Mesendoderm (in vitro differentiated cells): ENCODE data around the gene C1GALT1.
"Not testable (repeated sequence)": the region's sequence is repeated elsewhere in the genome, so short reads cannot be mapped to it uniquely, and the experiment has no call there.

Source experiments
- DNase-seq: peaks from one replicate; pipeline ENCODE4 v3.0.0; 2013
- H2AK5ac ChIP-seq: 2 replicates; pipeline ENCODE4 v1.6.1; 2013; ENCODE audit warnings: low read length, inconsistent platforms
- H2BK120ac ChIP-seq: 2 replicates; pipeline ENCODE4 v1.6.1; 2013; ENCODE audit warnings: low read depth, mild to moderate bottlenecking, low read length, moderate library complexity, mixed read lengths
- H2BK15ac ChIP-seq: replicated peaks from 2 replicates; pipeline ENCODE4 v1.6.1; 2013; ENCODE audit warnings: low read depth, mild to moderate bottlenecking, moderate library complexity
- H2BK5ac ChIP-seq: 2 replicates; pipeline ENCODE4 v1.6.1; 2013; ENCODE audit warnings: low read length, inconsistent platforms
- H3K18ac ChIP-seq: 2 replicates; pipeline ENCODE4 v1.6.1; 2013; ENCODE audit warnings: mild to moderate bottlenecking, low read length, mixed read lengths
- H3K23ac ChIP-seq: one replicate; pipeline ENCODE4 v1.6.1; 2013; ENCODE audit warnings: low read length
- H3K27ac ChIP-seq: 2 replicates; pipeline ENCODE4 v1.5.1; 2013; ENCODE audit warnings: low read depth, mild to moderate bottlenecking, inconsistent platforms, low read length, moderate library complexity
- H3K27me3 ChIP-seq: 2 replicates; pipeline ENCODE4 v1.6.1; 2013; ENCODE audit warnings: low read length, control low read depth, mild to moderate bottlenecking, inconsistent platforms; ENCODE audit not compliant: insufficient read depth, poor library complexity
- H3K36me3 ChIP-seq: 2 replicates; pipeline ENCODE4 v1.6.1; 2013; ENCODE audit warnings: low read length, inconsistent platforms; ENCODE audit not compliant: control insufficient read depth, insufficient read depth
- H3K4ac ChIP-seq: one replicate; pipeline ENCODE4 v1.6.1; 2013; ENCODE audit warnings: low read depth, mild to moderate bottlenecking, low read length, moderate library complexity
- H3K4me1 ChIP-seq: 2 replicates; pipeline ENCODE4 v1.6.1; 2013; ENCODE audit warnings: low read depth, low read length, inconsistent platforms; ENCODE audit not compliant: control insufficient read depth
- H3K4me2 ChIP-seq: 2 replicates; pipeline ENCODE4 v1.6.1; 2013; ENCODE audit warnings: low read length
- H3K4me3 ChIP-seq: 2 replicates; pipeline ENCODE4 v1.5.1; 2013; ENCODE audit warnings: mild to moderate bottlenecking, low read length
- H3K56ac ChIP-seq: one replicate; pipeline ENCODE4 v1.6.1; 2013; ENCODE audit warnings: low read length
- H3K79me1 ChIP-seq: 2 replicates; pipeline ENCODE4 v1.6.1; 2013; ENCODE audit warnings: low read length, inconsistent platforms
- H3K79me2 ChIP-seq: 2 replicates; pipeline ENCODE4 v1.6.1; 2013; ENCODE audit warnings: mild to moderate bottlenecking, low read length; ENCODE audit not compliant: control insufficient read depth, insufficient read depth
- H3K9ac ChIP-seq: 2 replicates; pipeline ENCODE4 v1.6.1; 2013; ENCODE audit warnings: low read length, inconsistent platforms
- H4K5ac ChIP-seq: one replicate; pipeline ENCODE4 v1.6.1; 2013; ENCODE audit warnings: low read length
- H4K8ac ChIP-seq: one replicate; pipeline ENCODE4 v1.6.1; 2013; ENCODE audit warnings: low read depth, mild to moderate bottlenecking, control low read depth, low read length, moderate library complexity
- WGBS: extraction: QIAGEN DNeasy Blood & Tissue Kit; methylation state at CpG from one replicate; pipeline ENCODE4 v1.1.7; 2013; ENCODE audit warnings: low lambda C conversion rate, missing lambda C conversion rate; ENCODE audit not compliant: insufficient coverage; ENCODE audit errors: extremely low coverage; 5-methylcytosine and 5-hydroxymethylcytosine counted together

The C1GALT1 gene

DNA sequence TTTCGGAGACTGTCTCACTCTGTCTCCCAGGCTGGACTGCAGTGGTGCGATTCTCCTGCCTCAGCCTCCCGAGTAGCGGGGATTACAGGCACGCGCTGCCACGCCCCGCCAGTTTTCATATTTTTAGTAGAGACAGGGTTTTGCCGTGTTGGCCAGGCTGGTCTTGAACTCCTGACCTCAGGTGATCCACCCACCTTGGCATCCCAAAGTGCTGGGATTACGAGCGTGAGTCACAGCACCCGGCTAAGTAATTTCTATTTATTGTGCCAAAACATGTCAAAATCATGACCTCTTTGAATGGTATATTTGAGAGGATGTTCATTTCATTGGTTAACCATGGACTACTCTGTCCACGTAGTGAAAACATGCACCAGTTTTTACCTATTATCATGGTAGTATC is 62.9 kb downstream of the C1GALT1 start:
- H3K23ac ChIP-seq, H3K56ac ChIP-seq, H3K27me3 ChIP-seq, H4K5ac ChIP-seq, H2BK15ac ChIP-seq, H3K4me1 ChIP-seq, H3K4ac ChIP-seq, H3K4me3 ChIP-seq, DNase-seq, H2BK5ac ChIP-seq, H3K4me2 ChIP-seq, H3K18ac ChIP-seq, H3K79me1 ChIP-seq, H4K8ac ChIP-seq, H2AK5ac ChIP-seq, H3K79me2 ChIP-seq, H3K27ac ChIP-seq, H3K9ac ChIP-seq, H3K36me3 ChIP-seq, H2BK120ac ChIP-seq: not testable (repeated sequence)
- no CpG with 5 or more reads among the region's 13 CpGs for WGBS

DNA sequence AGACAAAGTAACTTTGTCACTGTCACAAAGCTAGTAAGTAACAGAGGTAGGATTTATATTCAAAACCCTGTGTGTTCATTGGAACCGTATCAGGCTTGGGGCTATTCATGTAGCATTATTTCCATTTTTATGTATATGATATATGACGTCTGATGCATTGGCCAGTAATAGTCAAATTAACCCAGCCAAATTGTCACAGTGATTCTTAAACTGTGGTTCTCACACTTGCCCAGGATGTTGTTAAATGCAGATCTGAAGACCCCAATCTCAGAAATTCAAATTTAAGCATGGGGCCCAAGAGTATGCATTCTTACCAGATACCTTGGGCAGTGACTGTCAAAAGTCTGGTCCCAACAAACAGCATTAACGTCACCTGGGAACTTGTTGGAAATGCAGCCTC is 63.9 kb downstream of the C1GALT1 start:
- no peak overlapping the region for H3K23ac ChIP-seq
- no peak overlapping the region for H2BK15ac ChIP-seq
- no peaks in the 10 kb centered on the region for H3K27me3 ChIP-seq
- H3K79me2 ChIP-seq: no peaks in the 10 kb centered on the region
- no peak overlapping the region for H4K5ac ChIP-seq
- H3K4ac ChIP-seq: no peak overlapping the region
- H3K36me3 ChIP-seq: no peaks in the 10 kb centered on the region
- no peak overlapping the region for H4K8ac ChIP-seq
- WGBS: no CpG with 5 or more reads among the region's 3 CpGs
- no peak overlapping the region for H2BK120ac ChIP-seq
- no peak overlapping the region for H3K9ac ChIP-seq
- no peak overlapping the region for H3K4me2 ChIP-seq
- no peak for DNase-seq
- no peak overlapping the region for H2AK5ac ChIP-seq
- H3K4me3 ChIP-seq: no peak overlapping the region
- no peaks in the 10 kb centered on the region for H3K4me1 ChIP-seq
- H3K56ac ChIP-seq: no peak overlapping the region
- no peak overlapping the region for H3K27ac ChIP-seq
- H2BK5ac ChIP-seq: no peak overlapping the region
- H3K79me1 ChIP-seq: no peaks in the 10 kb centered on the region
- no peak overlapping the region for H3K18ac ChIP-seq

- Histone ChIP-seq H3K27me3 (no peaks in the 10 kb centered on the region), H3K4me3 (no peak overlapping the region), H3K4me2 (no peak overlapping the region), H3K18ac (no peak overlapping the region), H3K23ac (no peak overlapping the region), H2BK120ac (no peak overlapping the region), H3K79me2 (no peaks in the 10 kb centered on the region), H3K9ac (no peak overlapping the region), H3K36me3 (no peaks in the 10 kb centered on the region), H3K79me1 (peaks cover 2% of the 10 kb centered on the region), H3K27ac (no peak overlapping the region), H2BK15ac (no peak overlapping the region), H3K56ac (no peak overlapping the region), H2BK5ac (no peak overlapping the region), H3K4me1 (no peaks in the 10 kb centered on the region), H3K4ac (no peak overlapping the region), H2AK5ac (no peak overlapping the region), H4K8ac (no peak overlapping the region), H4K5ac (no peak overlapping the region)
- WGBS: no CpG with 5 or more reads among the region's 1 CpG
- no peak for DNase-seq
These were observed 65.3 kb downstream of the C1GALT1 start for GRCh38 chr7:7247658-7248057.

DNA sequence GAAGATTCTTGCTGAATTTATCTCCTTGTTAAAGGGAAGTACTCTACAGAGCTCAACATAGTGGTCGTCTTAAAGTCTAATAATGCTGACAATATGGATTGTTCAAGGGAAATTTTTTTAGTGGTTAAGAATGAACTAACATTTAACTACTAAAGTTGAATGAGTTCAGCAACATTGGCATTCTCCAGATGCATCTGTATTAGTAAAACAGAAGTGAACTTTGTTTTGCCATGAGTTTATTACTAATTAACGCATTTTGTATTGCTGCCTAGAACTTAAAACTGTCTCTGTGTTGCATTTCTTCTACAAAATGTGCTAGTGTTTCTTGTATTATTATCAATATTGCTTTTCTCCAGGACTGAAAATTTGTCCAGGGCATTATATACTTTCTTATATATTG is 67.5 kb downstream of the C1GALT1 start:
- no peak overlapping the region for H2BK120ac ChIP-seq
- no peak overlapping the region for H3K9ac ChIP-seq
- H3K79me1 ChIP-seq: peaks cover 2% of the 10 kb centered on the region
- no peak overlapping the region for H3K18ac ChIP-seq
- H2AK5ac ChIP-seq: no peak overlapping the region
- H3K4me2 ChIP-seq: no peak overlapping the region
- no peak overlapping the region for H4K5ac ChIP-seq
- no peak overlapping the region for H3K4me3 ChIP-seq
- no peak for DNase-seq
- no peak overlapping the region for H3K23ac ChIP-seq
- no peak overlapping the region for H2BK15ac ChIP-seq
- no peak overlapping the region for H3K56ac ChIP-seq
- no peak overlapping the region for H4K8ac ChIP-seq
- no peak overlapping the region for H2BK5ac ChIP-seq
- no CpG with 5 or more reads among the region's 2 CpGs for WGBS
- H3K79me2 ChIP-seq: no peaks in the 10 kb centered on the region
- H3K36me3 ChIP-seq: no peaks in the 10 kb centered on the region
- no peak overlapping the region for H3K4ac ChIP-seq
- H3K27me3 ChIP-seq: no peaks in the 10 kb centered on the region
- no peaks in the 10 kb centered on the region for H3K4me1 ChIP-seq
- H3K27ac ChIP-seq: no peak overlapping the region

GRCh38 chr7:7251742-7252141 is 69.4 kb downstream of the C1GALT1 start:
- WGBS: no CpG with 5 or more reads among the region's 2 CpGs
- H3K4me2 ChIP-seq: no peak overlapping the region
- H3K36me3 ChIP-seq: no peaks in the 10 kb centered on the region
- H3K23ac ChIP-seq: no peak overlapping the region
- H2BK15ac ChIP-seq: no peak overlapping the region
- no peak overlapping the region for H2BK5ac ChIP-seq
- H2BK120ac ChIP-seq: no peak overlapping the region
- no peak overlapping the region for H3K4ac ChIP-seq
- H3K27me3 ChIP-seq: no peaks in the 10 kb centered on the region
- no peak overlapping the region for H3K18ac ChIP-seq
- no peak overlapping the region for H2AK5ac ChIP-seq
- H3K4me1 ChIP-seq: no peaks in the 10 kb centered on the region
- H3K79me1 ChIP-seq: peaks cover 2% of the 10 kb centered on the region
- H4K5ac ChIP-seq: no peak overlapping the region
- no peak overlapping the region for H3K4me3 ChIP-seq
- H3K9ac ChIP-seq: no peak overlapping the region
- no peak for DNase-seq
- H3K79me2 ChIP-seq: no peaks in the 10 kb centered on the region
- no peak overlapping the region for H3K56ac ChIP-seq
- H4K8ac ChIP-seq: no peak overlapping the region
- H3K27ac ChIP-seq: no peak overlapping the region

GRCh38 chr7:7254319-7254718 is 72.0 kb downstream of the C1GALT1 start:
- Histone ChIP-seq H3K79me1 (peaks cover 2% of the 10 kb centered on the region), H3K27ac (no peak overlapping the region), H3K4me2 (no peak overlapping the region), H3K9ac (no peak overlapping the region), H2AK5ac (no peak overlapping the region), H3K27me3 (no peaks in the 10 kb centered on the region), H3K36me3 (no peaks in the 10 kb centered on the region), H2BK15ac (no peak overlapping the region), H4K5ac (no peak overlapping the region), H3K4me1 (no peaks in the 10 kb centered on the region), H3K4me3 (no peak overlapping the region), H2BK5ac (no peak overlapping the region), H3K79me2 (no peaks in the 10 kb centered on the region), H3K23ac (no peak overlapping the region), H4K8ac (no peak overlapping the region), H3K18ac (no peak overlapping the region), H3K56ac (no peak overlapping the region), H2BK120ac (no peak overlapping the region), H3K4ac (no peak overlapping the region)
- DNase-seq: no peak
- WGBS: no CpG with 5 or more reads among the region's 2 CpGs
